T-helper 2 cell (primary cell): Measurements from ENCODE around the gene TSPAN5.

Experiments
- DNase-seq, 5 experiments: peaks; one replicate each; pipeline versions ENCODE4 v3.0.0 to v3.0.0-alpha.2; 2012 to 2022

The TSPAN5 gene

GRCh38 chr4:98444371-98444770 is 214.0 kb downstream of the TSPAN5 start:
- no peak for DNase-seq

- DNase-seq = no peak
These were observed 223.6 kb downstream of the TSPAN5 start for GRCh38 chr4:98434816-98435215.

GRCh38 chr4:98433691-98434090 is 224.7 kb downstream of the TSPAN5 start:
- DNase-seq = no peak

- no peak for DNase-seq
These were observed 227.6 kb downstream of the TSPAN5 start for GRCh38 chr4:98430708-98431403.

- no peak for DNase-seq
These were observed 235.4 kb downstream of the TSPAN5 start for GRCh38 chr4:98423009-98423408.

GRCh38 chr4:98421111-98421510 is 237.3 kb downstream of the TSPAN5 start:
- no peak for DNase-seq
